Mammary epithelial cell (primary cell): ENCODE results near the gene PRMT3.

Source experiments
- EZH2 ChIP-seq: IDR thresholded peaks from 2 replicates; pipeline ENCODE4 v1.6.1; 2012; ENCODE audit warnings: low read length, inconsistent platforms, borderline replicate concordance
- TF ChIP-seq, protein P1 (sequence below), 2 donors: IDR thresholded peaks in 1 of 2; conservative IDR thresholded peaks in 1 of 2; 2 replicates each; pipeline ENCODE4 v1.5.1; 2011 to 2012; ENCODE audit warnings: inconsistent platforms in 2 of 2, low read length in 2 of 2, mild to moderate bottlenecking in 2 of 2, control low read depth in 1 of 2, low read depth in 1 of 2; ENCODE audit not compliant: insufficient read depth in 1 of 2; ENCODE audit errors: extremely low read depth in 1 of 2

DNA sequence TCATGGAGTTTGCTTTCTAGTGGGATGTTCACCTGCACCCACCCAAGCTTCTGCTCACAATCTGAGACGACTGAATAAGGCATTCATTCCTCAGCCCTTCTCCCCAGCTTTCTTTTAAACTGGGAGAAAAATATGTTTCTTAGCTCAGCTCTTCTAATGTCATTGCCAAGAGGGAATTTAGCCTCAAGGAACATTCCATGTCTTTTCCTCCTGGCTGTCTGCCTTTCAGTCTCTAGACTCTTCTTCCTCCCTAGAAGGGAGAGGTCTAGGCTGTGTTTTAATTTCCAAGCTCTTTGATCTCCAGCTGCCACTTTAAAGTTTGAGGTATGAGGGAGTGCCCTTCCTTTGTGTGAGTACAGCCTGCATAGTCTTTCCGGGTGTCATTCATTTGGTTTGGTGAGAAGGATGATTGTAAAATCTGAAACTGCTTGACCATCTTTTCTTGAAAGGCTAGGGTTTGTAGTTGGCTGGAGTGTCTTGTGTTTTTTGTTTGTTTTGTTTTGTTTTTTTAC lies 35.7 kb upstream of the PRMT3 start:
- TF ChIP-seq EZH2: no peak
- TF ChIP-seq, protein P1, sequence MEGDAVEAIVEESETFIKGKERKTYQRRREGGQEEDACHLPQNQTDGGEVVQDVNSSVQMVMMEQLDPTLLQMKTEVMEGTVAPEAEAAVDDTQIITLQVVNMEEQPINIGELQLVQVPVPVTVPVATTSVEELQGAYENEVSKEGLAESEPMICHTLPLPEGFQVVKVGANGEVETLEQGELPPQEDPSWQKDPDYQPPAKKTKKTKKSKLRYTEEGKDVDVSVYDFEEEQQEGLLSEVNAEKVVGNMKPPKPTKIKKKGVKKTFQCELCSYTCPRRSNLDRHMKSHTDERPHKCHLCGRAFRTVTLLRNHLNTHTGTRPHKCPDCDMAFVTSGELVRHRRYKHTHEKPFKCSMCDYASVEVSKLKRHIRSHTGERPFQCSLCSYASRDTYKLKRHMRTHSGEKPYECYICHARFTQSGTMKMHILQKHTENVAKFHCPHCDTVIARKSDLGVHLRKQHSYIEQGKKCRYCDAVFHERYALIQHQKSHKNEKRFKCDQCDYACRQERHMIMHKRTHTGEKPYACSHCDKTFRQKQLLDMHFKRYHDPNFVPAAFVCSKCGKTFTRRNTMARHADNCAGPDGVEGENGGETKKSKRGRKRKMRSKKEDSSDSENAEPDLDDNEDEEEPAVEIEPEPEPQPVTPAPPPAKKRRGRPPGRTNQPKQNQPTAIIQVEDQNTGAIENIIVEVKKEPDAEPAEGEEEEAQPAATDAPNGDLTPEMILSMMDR (conservative IDR thresholded peaks at IDR 0.05 in 1 of 2, IDR thresholded peaks at IDR 0.05 in 1 of 2; ENCODE audit: extremely low read depth in 1 of 2, insufficient read depth in 1 of 2, low read depth in 1 of 2, low read length in 2 of 2): no peak
